NCI-H2196 (cell line): ENCODE results near the gene RSPRY1.

Experiments used
- DNase-seq: peaks from one replicate; lab custom pipeline; 2025; ENCODE audit not compliant: unreplicated experiment; lab: John Stamatoyannopoulos, UW

The RSPRY1 gene

GRCh38 chr16:57185945-57186871 lies at the start of gene RSPRY1, which contains the start of gene PSME3IP1:
RSPRY1 (plus strand) TSS chr16:57186329; CDS start chr16:57204659, 18,330 bp downstream.
PSME3IP1 (minus strand) TSS chr16:57186039; CDS start chr16:57173854, 12,185 bp downstream.
- DNase-seq = peak; percentile 94

DNA sequence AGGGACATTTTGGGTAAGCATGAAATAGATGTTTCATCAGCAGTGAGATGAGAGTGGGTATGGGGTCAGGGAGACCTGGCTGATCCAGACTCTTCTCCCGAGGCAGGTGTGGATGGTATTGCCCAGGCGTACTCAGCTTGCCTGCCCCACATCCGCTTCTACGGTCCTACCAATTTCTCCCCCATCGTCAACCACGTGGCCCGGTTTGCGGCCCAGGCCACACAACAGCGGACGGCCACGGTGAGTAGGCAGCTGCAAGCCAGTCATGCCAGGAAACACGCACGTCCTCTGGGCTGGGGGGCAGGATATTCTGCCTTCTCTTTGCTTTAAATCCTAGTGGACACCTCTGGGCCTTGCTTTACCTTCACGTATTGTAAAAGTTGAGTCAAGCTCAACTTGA lies 49.1 kb upstream of the RSPRY1 start:
- no peak for DNase-seq

- no peak for DNase-seq
Observed at GRCh38 chr16:57137566-57138273, 48.4 kb upstream of the RSPRY1 start.

- no peak for DNase-seq
Observed at GRCh38 chr16:57138281-57138935, 47.7 kb upstream of the RSPRY1 start.

- DNase-seq = no peak
Observed at GRCh38 chr16:57140931-57141668, 45.0 kb upstream of the RSPRY1 start.

- DNase-seq = no peak
Observed at GRCh38 chr16:57141822-57142631, 44.1 kb upstream of the RSPRY1 start.

- DNase-seq = no peak
Observed at GRCh38 chr16:57143149-57143921, 42.8 kb upstream of the RSPRY1 start.

- no peak for DNase-seq
Observed at GRCh38 chr16:57144027-57144426, 42.1 kb upstream of the RSPRY1 start.

DNA sequence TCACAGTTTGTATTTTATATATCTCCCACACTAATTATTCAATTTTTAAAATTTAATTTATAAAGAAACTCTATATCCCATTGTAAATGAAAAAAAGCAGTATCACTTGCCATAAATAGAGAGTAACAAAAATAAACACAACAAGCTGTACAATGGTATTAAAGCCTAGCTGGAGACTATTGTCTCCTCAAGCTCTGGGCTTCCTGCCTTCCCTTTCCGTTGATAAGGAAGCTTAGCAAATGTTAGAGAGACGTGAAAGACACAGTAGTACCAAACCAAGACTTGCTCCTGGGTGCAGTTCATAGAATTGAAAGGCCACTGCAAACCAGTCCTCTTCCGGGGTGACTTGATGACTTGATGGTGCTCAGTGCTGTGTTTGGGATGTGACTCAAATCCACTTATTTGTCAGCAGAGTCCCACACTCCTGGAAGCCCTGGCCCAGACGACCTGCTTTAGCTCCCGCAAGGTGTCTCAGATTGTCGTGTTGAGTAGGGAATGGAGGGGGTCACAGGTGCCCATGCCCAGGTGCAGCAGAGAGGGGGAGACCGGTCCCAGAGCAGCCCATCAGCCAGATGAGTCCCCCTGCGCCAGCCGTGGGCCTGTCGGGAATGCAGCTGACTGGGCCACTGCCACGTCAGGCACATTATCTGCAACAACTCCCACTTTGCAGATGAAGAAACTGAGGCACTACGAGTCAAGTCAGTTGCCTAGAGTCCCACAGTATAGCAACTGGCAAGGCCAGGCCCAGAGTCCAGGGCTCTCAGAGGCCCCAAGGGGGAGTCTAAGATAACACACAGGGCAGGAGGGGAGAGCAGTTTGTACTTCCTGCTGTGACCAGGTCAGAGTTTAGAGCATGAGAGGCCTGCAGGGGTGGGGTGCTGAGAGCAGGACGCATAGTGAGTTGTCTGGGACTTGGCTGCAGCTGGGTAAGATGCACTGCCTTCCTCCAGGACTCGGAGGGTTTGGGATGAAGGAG lies 40.8 kb upstream of the RSPRY1 start:
- no peak for DNase-seq

GRCh38 chr16:57146040-57146647 lies 40.0 kb upstream of the RSPRY1 start:
- DNase-seq = no peak

GRCh38 chr16:57146735-57147134 lies 39.4 kb upstream of the RSPRY1 start:
- no peak for DNase-seq

- no peak for DNase-seq
Observed at GRCh38 chr16:57147381-57148221, 38.5 kb upstream of the RSPRY1 start.

- no peak for DNase-seq
Observed at GRCh38 chr16:57148481-57148880, 37.6 kb upstream of the RSPRY1 start.

- DNase-seq = no peak
Observed at GRCh38 chr16:57149391-57149790, 36.7 kb upstream of the RSPRY1 start.

DNA sequence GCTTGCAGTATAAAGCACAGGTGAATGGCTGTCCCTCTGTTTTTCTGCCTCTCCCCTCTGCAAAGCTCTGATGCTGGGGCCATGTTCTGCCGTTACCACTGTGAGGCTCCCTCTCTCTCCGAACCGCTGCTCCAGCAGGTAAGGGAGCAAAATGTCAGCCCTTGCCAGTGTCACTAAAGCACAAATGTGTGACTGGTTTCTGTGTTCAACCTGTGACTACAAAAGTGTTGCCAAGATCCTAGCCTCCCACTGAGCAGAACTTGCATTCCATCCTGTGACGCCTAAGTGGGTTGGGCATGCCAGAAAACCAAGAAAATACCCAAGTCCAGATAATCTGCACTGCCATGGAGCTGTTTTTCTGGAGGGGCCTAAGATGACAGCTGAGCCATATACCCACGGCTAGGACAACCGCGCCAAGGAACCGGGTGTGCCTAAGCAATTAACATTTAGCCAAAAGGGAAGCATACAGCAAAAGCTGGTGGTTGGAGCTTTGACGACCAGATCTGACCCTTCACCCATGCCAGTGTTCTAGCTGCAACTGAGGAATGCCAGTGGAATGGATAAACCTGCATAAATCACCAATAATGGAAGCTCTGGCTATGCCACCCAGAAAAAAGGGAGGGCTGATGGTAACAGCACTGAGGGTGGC lies 35.3 kb upstream of the RSPRY1 start:
- no peak for DNase-seq

GRCh38 chr16:57151369-57151768 lies 34.8 kb upstream of the RSPRY1 start:
- DNase-seq = no peak
